Measurements from ENCODE around the gene HSPB6.
A peak's percentile ranks its signal among the peaks of the same experiment; 100 is the strongest.

The HSPB6 gene

DNA sequence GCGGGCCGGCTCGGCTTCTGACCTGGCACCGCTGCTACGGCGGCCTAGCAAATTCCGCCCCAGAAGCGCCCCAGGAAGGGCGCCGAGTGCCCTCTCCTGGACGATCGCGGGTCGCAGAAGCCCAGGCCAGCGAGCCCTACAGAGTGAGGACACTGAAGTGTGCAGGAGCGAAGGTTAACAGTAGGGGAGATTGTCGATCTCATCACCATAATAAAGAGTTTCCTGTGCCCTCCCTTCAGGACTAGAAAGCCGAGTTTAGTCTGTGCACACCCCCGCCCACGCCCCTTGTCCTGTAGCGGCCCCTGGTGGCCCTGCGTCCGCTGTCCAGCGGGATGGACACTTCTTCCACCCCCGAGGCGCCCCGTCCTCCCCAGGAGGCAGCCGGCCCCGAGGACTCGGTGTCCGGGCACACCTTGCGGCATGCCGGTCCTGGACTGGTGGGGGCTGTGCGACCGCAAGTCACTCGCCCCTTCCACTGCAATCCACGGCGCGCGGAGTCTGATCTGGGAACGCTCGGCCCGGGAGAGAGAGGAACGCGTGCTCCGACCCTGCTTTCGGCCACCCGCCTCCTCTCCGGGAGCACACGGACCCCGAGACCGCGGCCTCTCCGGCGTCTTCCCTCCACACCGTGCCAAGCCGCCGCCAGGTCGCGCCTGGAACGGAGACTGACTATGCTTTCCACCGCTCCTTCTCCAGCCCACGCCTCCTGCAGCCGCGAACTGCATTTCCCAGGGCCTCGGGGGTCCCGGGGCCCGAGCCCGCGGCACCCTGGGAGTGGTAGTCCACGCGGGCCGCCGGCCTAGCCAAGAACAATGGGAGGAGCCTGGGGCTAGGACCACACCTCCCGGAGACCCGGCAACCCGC, 39.8 kb downstream of the HSPB6 start:
- DNase-seq (ENCODE audit: low spot score): peak; percentile 99

DNA sequence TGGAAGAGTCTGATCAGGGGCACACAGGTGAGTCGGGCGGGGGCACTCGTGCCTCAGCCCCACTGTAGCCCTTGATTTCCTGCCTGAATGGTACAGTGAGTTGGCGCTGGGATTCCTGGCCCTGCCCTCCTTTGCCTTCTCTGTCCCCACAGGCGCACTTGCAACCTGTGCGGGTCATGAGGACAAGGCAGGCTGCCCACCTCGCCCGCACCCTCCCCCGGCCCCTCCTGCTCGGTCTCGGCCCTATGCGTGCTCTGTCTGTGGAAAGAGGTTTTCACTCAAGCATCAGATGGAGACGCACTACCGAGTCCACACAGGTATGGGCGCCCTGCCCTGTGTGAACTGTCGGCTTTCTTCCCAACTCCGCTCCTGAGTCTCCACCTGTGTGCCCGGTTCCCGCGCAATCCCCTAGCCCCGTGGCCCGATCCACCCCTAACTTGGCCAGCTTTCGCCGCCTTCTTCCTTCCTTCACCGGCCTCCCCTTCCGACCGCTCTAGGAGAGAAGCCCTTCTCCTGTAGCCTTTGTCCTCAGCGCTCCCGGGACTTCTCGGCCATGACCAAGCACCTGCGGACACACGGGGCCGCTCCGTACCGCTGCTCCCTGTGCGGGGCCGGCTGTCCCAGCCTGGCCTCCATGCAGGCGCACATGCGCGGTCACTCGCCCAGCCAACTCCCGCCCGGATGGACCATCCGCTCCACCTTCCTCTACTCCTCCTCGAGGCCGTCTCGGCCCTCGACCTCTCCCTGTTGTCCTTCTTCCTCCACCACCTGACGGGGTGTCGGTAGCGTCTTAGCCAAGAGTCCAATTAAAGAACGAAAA, 40.6 kb downstream of the HSPB6 start:
- DNase-seq (ENCODE audit: low spot score): peak; percentile 75

DNA sequence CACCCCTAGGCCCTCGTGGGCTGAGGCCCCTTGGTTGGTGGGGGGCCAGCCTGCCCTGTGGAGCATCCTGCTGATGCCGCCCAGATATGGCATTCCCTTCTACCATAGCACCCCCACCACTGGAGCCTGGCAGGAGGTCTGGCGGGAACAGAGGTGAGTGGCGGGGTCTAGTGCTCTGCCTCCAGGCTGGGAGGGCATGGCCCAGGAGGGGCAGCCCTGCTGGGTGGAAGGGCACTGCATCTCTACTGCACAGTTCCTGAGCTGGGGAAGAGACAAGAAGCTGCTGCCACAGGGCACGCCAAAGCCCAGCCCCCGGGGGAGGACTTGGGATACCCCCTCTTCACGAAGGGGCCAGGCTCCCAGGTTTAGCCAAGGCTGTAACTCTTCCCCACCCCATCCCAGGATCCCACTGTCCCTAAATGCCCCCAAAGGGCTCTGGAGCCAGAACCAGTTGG, 41.4 kb downstream of the HSPB6 start:
- no peak for DNase-seq (ENCODE audit: low spot score)

- no peak for DNase-seq (ENCODE audit: low spot score)
Measured at GRCh38 chr19:35714601-35715354, 42.1 kb downstream of the HSPB6 start.

DNA sequence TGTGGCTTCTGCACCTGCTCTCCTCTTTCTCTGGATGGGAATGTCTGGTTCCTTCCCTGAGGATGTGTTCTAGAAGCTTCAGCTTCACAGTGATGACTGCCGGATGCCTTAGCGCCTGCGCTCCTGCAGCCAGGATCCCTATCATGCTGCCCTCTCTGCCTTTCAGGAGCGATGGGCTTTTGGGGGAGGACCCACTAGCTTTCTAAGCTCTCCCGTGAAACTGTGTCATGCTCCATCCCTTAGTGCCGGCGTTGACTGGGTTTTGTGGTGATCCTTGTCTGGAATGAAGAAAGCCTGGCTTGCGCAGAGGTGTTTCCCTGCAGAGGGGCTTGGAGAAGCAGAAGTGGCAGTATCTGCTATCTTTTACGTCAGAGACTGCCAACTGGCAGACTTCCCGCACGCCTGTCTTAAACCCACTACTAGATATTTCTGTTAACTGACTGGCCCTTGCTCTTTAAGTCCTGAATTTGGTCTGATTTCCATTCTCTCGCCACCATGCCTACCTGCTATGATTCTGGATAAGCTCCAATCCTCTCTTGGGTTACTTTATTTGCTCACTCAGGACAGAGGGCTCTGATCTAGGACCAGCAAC, 42.8 kb downstream of the HSPB6 start:
- DNase-seq (ENCODE audit: low spot score): no peak

DNA sequence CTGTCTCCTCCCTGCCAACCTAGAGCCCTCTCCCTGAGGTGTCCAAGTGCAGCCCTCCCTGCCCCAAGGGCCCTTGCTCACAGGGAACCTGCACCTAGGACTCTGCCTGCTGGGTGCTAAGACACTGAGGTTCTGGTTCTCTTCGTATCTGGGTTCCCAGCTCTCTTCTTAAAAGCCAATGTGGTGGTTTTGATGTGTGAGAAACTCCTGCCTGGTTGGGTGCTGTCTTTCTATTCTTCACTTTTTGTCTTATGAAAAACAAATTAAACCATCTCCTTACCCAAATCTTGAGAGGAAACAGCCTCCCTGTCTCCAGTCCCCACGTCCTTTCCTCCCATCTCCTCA, 43.4 kb downstream of the HSPB6 start:
- DNase-seq (ENCODE audit: low spot score): no peak

DNA sequence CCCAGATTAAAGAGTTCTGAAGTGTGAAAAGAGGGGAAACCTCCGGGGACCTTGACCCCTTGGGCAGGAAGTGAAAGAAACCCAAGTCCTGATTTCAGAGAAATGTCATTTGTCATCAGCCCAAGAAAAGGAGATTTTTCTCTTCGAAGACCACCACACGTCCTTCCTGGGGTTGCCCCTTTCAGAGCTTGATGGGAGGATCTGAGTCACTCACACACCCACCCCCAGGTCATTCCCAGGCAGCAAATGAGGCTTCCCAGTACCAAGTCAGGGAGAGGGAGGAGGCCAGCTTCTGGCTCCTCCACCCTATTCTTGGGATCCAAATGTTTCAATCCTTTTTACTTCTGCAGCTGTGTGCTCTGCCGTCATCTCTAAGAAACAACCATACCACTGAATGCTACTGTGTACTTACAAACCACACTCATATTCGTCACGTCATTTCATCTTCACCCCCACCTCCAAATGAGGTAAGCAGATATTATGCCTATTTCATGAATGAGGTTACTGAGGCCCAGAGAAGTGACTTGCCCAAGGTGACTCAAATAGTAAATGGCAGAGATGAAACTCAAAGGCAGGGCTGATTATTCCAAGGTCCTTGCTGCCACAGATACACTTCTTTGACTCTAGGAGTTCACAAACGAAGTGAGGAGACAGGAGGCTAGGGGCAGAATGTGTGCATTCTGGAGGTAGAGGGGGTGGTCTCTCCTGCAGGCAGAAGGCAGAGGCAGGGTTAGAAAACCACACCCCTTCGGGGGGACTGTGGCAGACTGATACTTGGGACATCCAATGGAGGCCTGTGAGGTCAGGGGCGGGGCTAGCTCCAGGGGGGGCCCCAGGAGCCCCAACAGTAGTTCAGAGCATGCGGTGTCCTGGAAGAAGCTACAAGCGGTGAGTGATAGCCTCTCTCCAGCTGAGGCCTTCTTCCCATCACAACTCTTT, 44.0 kb downstream of the HSPB6 start:
- DNase-seq (ENCODE audit: low spot score): no peak

GRCh38 chr19:35710784-35711723, 45.8 kb downstream of the HSPB6 start:
- DNase-seq (ENCODE audit: low spot score): no peak

DNA sequence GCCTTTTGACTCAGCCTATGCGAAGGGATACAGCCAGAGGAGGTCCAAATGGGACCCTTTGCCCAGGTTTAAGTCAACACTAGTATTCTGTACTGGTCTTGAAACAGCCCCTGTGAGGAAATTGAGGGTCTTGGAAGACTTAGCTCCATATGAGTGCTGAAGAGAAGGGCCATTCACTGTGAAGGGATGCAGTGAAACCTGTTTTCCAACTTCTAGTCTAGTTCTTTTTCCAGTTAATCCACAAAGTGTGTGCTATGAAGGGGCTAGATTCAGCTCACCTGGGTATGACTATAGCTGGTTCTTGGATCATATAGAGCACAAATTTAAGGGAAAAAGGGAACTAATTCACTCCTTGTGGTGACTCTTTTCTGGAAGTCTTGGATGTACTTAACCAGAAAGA, 48.4 kb downstream of the HSPB6 start:
- DNase-seq (ENCODE audit: low spot score): no peak
